Esophagus muscularis mucosa (tissue), 3 donors: ENCODE measurements around the gene PRAME.

Source experiments
- POLR2A ChIP-seq: fragments of 450-650 bp; IDR thresholded peaks from one replicate; pipeline ENCODE4 v1.6.1; 2017; ENCODE audit warnings: antibody characterized with exemption, moderate library complexity, mild to moderate bottlenecking, low read depth
- POLR2AphosphoS5 ChIP-seq, 2 donors: sonication (generic); formaldehyde crosslinking; IDR thresholded peaks; one replicate each; pipeline ENCODE4 v1.6.1; 2017; ENCODE audit warnings: antibody characterized with exemption in 2 of 2
- TF ChIP-seq, protein P1 (sequence below), 3 experiments: fragments of 200-600 bp in 2 of 3; fragments of 450-650 bp in 1 of 3; sonication (generic) in 2 of 3; IDR thresholded peaks; one replicate each; pipeline ENCODE4 v1.5.1; 2017 to 2019; ENCODE audit warnings: antibody characterized with exemption in 3 of 3, mild to moderate bottlenecking in 2 of 3, moderate library complexity in 1 of 3

DNA sequence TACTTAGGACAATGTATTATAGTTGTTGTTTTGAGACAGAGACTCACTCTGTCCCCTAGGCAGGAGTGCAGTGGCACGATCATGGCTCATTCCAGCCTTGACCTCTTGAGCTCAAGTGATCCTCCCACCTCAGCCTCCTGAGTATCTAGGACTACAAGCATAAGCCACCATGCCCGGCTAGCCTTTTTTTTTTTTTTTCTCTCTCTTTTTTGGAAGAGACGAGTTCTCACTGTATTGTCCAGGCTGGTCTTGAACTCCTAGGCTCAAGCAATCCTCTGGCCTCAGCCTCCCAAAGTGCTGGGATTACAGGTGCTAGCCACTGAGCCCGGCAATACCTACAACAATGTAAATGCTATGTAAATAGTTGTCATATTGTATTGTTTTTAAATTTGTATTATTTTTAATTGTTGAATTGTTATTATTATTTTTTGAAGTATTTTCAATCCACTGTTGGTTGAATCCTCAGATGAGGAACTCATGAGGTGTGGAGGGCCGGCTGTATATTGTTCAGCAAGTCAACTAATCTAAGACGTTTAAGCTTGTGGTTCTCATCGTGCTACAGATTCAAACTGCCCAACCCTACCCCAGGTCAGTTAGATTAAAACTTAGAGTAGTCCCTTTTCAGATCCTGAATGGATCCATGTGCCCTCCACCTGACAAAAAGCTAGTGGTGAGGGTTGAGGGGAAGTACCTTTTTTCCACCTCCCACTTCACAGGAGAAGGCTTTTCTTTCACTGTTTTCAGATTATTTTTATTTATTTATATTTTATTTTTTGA lies 27.1 kb downstream of the PRAME start:
- TF ChIP-seq, protein P1, sequence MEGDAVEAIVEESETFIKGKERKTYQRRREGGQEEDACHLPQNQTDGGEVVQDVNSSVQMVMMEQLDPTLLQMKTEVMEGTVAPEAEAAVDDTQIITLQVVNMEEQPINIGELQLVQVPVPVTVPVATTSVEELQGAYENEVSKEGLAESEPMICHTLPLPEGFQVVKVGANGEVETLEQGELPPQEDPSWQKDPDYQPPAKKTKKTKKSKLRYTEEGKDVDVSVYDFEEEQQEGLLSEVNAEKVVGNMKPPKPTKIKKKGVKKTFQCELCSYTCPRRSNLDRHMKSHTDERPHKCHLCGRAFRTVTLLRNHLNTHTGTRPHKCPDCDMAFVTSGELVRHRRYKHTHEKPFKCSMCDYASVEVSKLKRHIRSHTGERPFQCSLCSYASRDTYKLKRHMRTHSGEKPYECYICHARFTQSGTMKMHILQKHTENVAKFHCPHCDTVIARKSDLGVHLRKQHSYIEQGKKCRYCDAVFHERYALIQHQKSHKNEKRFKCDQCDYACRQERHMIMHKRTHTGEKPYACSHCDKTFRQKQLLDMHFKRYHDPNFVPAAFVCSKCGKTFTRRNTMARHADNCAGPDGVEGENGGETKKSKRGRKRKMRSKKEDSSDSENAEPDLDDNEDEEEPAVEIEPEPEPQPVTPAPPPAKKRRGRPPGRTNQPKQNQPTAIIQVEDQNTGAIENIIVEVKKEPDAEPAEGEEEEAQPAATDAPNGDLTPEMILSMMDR (IDR thresholded peaks at IDR 0.05) = no peak
- TF ChIP-seq POLR2A (no peak), POLR2AphosphoS5 (IDR thresholded peaks at IDR 0.05) (no peak)
